ENCODE data around the gene MGME1.

Gene MGME1

GRCh38 chr20:17940224-17940971, 28.4 kb upstream of the MGME1 start:
- DNase-seq (ENCODE audit: low read depth): no peak

DNA sequence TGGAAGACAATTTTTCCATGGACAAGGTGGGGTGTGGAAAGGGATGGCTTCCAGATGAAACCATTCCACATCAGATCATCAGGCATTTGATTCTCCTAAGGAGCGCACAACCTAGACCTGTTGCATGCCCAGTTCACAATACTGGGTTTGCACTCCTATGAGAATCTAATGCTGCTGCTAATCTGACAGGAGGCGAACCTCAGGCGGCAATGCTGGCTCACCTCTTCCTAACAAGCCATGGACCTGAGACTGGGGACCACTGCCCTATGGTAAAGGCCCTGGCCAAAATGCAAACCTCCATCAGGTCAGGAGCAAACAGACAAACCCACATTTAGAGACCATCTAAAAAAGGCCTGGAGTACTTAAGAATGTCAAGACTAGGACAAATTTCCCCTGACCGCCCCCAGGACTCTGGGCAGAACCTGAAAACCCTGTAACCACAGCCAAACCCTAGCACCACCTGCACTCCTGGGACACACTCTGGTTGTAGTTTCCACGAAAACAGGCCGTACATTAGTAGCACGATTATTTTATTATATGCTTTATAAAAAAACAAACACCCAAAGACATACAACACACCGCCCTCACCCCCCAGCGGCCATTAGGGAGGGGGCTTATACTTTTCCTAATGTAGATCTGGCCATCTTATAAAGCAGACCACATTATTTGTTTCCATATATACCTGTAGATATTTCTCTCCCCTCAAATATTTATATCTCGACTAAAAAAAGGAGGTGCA, 27.6 kb upstream of the MGME1 start:
- no peak for DNase-seq (ENCODE audit: low read depth)

DNA sequence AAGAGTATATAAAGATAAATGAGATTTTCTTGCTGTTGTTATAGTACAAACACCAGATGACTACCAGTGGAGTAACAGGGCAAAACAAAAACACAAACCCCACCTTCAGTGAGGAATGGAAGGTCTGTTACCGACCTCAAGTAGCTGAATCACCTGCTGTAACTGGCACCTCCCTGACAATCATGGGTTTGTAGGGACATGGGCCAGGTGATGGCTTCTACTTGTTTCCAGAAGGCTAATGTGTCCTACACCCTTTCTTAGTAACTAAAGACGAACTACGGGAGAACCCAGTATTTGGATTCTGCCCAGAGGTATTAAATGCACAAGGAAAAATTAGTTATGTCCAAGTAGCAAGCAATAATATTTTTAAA, 27.0 kb upstream of the MGME1 start:
- no peak for DNase-seq (ENCODE audit: low read depth)

- DNase-seq (ENCODE audit: low read depth): no peak
These were observed 25.5 kb upstream of the MGME1 start for GRCh38 chr20:17943343-17943742.

- no peak for DNase-seq (ENCODE audit: low read depth)
These were observed 23.9 kb upstream of the MGME1 start for GRCh38 chr20:17944854-17945474.

DNA sequence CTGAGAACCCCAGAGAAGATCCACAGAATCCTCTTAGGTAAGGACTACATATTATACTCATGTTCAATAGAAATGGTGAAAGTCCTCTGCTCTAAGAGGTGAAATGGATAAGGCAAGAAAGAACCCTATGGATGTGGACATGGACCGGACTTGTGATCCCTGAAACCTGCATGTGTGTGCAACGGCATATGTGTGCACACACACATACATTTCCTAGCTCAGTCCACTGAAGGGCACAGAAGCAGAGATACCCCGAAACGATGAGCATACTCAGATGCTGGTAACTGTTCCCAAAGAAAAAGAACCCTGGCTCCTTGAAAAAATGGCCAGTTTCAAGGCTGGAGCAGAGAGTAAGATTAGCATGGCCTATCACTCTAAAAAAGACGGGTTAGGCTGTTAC, 22.8 kb upstream of the MGME1 start:
- DNase-seq (ENCODE audit: low read depth): no peak

- DNase-seq (ENCODE audit: low read depth): no peak
These were observed 22.0 kb upstream of the MGME1 start for GRCh38 chr20:17946572-17947473.

DNA sequence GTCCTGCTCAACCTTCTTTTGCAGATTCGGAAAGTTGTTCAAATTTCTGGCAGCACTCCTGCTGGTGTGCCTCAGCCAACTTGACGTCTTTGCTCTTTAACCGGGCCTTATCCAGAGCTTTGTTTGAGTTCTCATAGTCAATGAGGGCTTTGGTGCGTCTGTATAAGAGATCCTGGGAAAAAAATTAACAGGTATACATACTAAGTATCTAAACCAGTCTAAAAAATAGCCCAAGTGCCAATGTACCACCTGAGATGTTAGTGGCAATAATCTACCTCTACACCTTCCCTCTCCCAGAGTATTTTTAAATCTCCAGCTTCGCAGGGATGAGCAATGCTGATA, 21.4 kb upstream of the MGME1 start:
- no peak for DNase-seq (ENCODE audit: low read depth)

GRCh38 chr20:17948442-17948841, 20.4 kb upstream of the MGME1 start:
- no peak for DNase-seq (ENCODE audit: low read depth)

- no peak for DNase-seq (ENCODE audit: low read depth)
These were observed 18.9 kb upstream of the MGME1 start for GRCh38 chr20:17949899-17950298.

- no peak for DNase-seq (ENCODE audit: low read depth)
These were observed 18.1 kb upstream of the MGME1 start for GRCh38 chr20:17950670-17951069.

- DNase-seq (ENCODE audit: low read depth): no peak
These were observed 17.5 kb upstream of the MGME1 start for GRCh38 chr20:17951323-17951722.

- DNase-seq (ENCODE audit: low read depth): no peak
These were observed 15.8 kb upstream of the MGME1 start for GRCh38 chr20:17952692-17953684.

GRCh38 chr20:17953935-17954334, 14.9 kb upstream of the MGME1 start:
- no peak for DNase-seq (ENCODE audit: low read depth)

GRCh38 chr20:17955302-17955701, 13.5 kb upstream of the MGME1 start:
- no peak for DNase-seq (ENCODE audit: low read depth)

- DNase-seq (ENCODE audit: low read depth): no peak
These were observed 12.6 kb upstream of the MGME1 start for GRCh38 chr20:17956099-17956685.

DNA sequence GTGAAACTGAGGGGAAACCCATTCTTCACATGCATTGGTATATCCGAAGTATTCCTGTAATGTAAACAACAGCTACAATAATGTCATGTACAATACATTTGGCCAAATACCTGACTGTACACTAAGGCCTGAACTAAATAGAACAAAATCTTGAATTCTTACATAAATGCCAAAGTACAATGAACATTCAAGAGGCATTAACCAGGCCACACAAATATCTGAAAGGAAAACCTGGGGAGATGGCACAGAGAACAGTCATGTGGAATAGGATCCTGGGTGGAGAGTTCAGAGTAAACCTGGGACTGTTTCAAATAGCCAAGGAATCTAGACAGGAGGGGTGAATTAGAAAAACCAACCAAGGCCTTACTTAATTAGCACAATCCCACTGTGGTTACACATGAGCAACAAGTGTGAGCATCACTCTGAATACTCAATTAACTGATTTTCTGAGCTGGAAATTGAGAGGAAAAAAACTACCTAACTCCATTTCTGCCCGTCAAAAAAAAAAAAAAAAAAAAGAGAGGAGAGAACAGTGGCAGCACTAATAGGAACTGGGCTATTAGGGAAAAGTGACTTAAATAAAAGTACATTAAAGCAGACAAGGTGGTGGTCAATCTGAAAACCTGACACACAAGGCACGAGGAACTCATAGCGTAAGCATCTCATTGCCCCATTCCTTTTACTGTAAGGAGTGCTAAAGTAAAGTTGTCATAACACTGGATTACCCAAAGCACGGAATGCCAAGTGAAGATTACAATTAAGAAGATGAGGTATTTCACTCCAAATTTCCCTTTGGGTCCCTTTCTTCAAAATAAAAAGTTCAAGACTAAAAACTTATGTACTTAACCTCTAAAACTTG, 11.1 kb upstream of the MGME1 start:
- DNase-seq (ENCODE audit: low read depth): no peak

- DNase-seq (ENCODE audit: low read depth): no peak
These were observed 10.2 kb upstream of the MGME1 start for GRCh38 chr20:17958373-17959256.

DNA sequence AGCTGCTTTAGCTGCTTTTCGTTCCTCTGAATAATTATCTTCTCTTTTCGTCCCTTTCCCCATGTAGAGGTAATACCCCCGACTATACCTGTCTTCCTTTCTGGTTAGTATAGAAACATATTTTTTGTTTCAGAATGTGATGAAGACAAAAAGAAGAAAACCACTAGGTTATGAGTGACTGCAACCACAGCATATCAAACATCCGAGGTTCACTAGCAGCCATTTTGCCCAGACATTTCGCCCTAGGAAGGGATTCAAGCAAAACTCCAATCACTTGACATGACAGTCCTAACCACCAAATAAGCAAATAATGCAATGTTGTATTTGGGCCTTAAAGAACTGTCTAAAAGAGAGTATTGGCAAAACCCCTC, 9.6 kb upstream of the MGME1 start:
- DNase-seq (ENCODE audit: low read depth): no peak
